ENCODE results near the gene PLA2G5. TPM values are rescaled to one million over a fixed set of nuclear protein-coding genes. Genes with fewer than 3 reads are reported as not detected.
A peak's percentile ranks its signal among the peaks of the same experiment; 100 is the strongest.

PLA2G5 gene
- total RNA-seq, 2 donors from 2014 or later = not detected

- no peak overlapping the region for H3K4me3 ChIP-seq (ENCODE audit: low read length)
- no peak overlapping the region for H3K27ac Mint-ChIP-seq
- no peak overlapping the region for H3K27ac ChIP-seq (ENCODE audit: low read depth, low read length)
- H3K4me1 ChIP-seq (ENCODE audit: control insufficient read depth, insufficient read depth, low read length) = no peaks in the 10 kb centered on the region
- H3K27me3 ChIP-seq (ENCODE audit: control insufficient read depth, insufficient read depth, low read length, poor library complexity, severe bottlenecking) = peaks cover 5% of the 10 kb centered on the region
- peak; percentile 66 for TF ChIP-seq CTCF (conservative IDR thresholded peaks at IDR 0.05)
- no peaks in the 10 kb centered on the region for H3K9me3 Mint-ChIP-seq
- H3K36me3 Mint-ChIP-seq (ENCODE audit: low read depth) = no peaks in the 10 kb centered on the region
- no peak overlapping the region for H3K9ac ChIP-seq (ENCODE audit: extremely low read depth, low read length, poor library complexity, severe bottlenecking)
- 83 to 90% methylated on average over 2 to 4 of the region's 4 CpGs for WGBS, 2 experiments (ENCODE audit: insufficient coverage in 1 of 2, insufficient read length in 1 of 2)
- H3K36me3 ChIP-seq (ENCODE audit: control insufficient read depth, insufficient read depth, low read length) = no peaks in the 10 kb centered on the region
- H3K4me3 Mint-ChIP-seq = no peak overlapping the region
- H3K4me1 Mint-ChIP-seq = peaks cover 15% of the 10 kb centered on the region
- peaks cover 10% of the 10 kb centered on the region for H3K27me3 Mint-ChIP-seq (ENCODE audit: insufficient read depth)
- no peak for DNase-seq
- no peaks in the 10 kb centered on the region for H3K9me3 ChIP-seq (ENCODE audit: control insufficient read depth, low read length)
Measured at GRCh38 chr1:20087668-20088067, 17.7 kb downstream of the PLA2G5 start.

- peaks cover 2% of the 10 kb centered on the region for H3K4me1 Mint-ChIP-seq
- Histone ChIP-seq H3K9ac (ENCODE audit: extremely low read depth, low read length, poor library complexity, severe bottlenecking) (no peak overlapping the region), H3K4me3 (ENCODE audit: low read length) (no peak overlapping the region), H3K9me3 (ENCODE audit: control insufficient read depth, low read length) (no peaks in the 10 kb centered on the region), H3K4me1 (ENCODE audit: control insufficient read depth, insufficient read depth, low read length) (no peaks in the 10 kb centered on the region), H3K36me3 (ENCODE audit: control insufficient read depth, insufficient read depth, low read length) (no peaks in the 10 kb centered on the region), H3K27me3 (ENCODE audit: control insufficient read depth, insufficient read depth, low read length, poor library complexity, severe bottlenecking) (peaks cover 10% of the 10 kb centered on the region), H3K27ac (ENCODE audit: low read depth, low read length) (no peak overlapping the region)
- no peak overlapping the region for H3K4me3 Mint-ChIP-seq
- H3K36me3 Mint-ChIP-seq (ENCODE audit: low read depth) = no peaks in the 10 kb centered on the region
- no peak overlapping the region for H3K27ac Mint-ChIP-seq
- WGBS, 2 experiments (ENCODE audit: insufficient coverage in 1 of 2, insufficient read length in 1 of 2) = 91 to 100% methylated on average over 7 to 19 of the region's 19 CpGs
- H3K9me3 Mint-ChIP-seq = peaks cover 2% of the 10 kb centered on the region
- peak; percentile 70 for DNase-seq
- peaks cover 17% of the 10 kb centered on the region for H3K27me3 Mint-ChIP-seq (ENCODE audit: insufficient read depth)
- no peak for TF ChIP-seq CTCF (conservative IDR thresholded peaks at IDR 0.05)
Measured at GRCh38 chr1:20089328-20090077, 19.5 kb downstream of the PLA2G5 start.

GRCh38 chr1:20090119-20090518, 20.1 kb downstream of the PLA2G5 start:
- Mint-ChIP-seq H3K4me1 (no peaks in the 10 kb centered on the region), H3K27ac (no peak overlapping the region), H3K4me3 (no peak overlapping the region), H3K27me3 (ENCODE audit: insufficient read depth) (peaks cover 17% of the 10 kb centered on the region), H3K9me3 (peaks cover 7% of the 10 kb centered on the region), H3K36me3 (ENCODE audit: low read depth) (no peaks in the 10 kb centered on the region)
- TF ChIP-seq CTCF (conservative IDR thresholded peaks at IDR 0.05) = no peak
- Histone ChIP-seq H3K9me3 (ENCODE audit: control insufficient read depth, low read length) (no peaks in the 10 kb centered on the region), H3K4me3 (ENCODE audit: low read length) (no peak overlapping the region), H3K27ac (ENCODE audit: low read depth, low read length) (no peak overlapping the region), H3K36me3 (ENCODE audit: control insufficient read depth, insufficient read depth, low read length) (no peaks in the 10 kb centered on the region), H3K27me3 (ENCODE audit: control insufficient read depth, insufficient read depth, low read length, poor library complexity, severe bottlenecking) (peaks cover 10% of the 10 kb centered on the region), H3K9ac (ENCODE audit: extremely low read depth, low read length, poor library complexity, severe bottlenecking) (no peak overlapping the region), H3K4me1 (ENCODE audit: control insufficient read depth, insufficient read depth, low read length) (no peaks in the 10 kb centered on the region)
- DNase-seq = no peak
- 91 to 100% methylated on average over 3 of the region's 3 CpGs for WGBS, 2 experiments (ENCODE audit: insufficient coverage in 1 of 2, insufficient read length in 1 of 2)

All from endodermal cell (in vitro differentiated cells).